K562 (cell line): ENCODE results near the gene MTA1. TPM values are rescaled to one million over a fixed set of nuclear protein-coding genes. Genes with fewer than 3 reads are reported as not detected.
A peak's percentile ranks its signal among the peaks of the same experiment; 100 is the strongest.

Experiments
- BRCA1 ChIP-seq, 2 experiments: fragments of 450-650 bp in 1 of 2; sonication (generic) in 1 of 2; formaldehyde crosslinking in 1 of 2; IDR thresholded peaks; 2 replicates each; pipeline versions ENCODE4 v1.5.0 to v1.6.1; 2017 to 2020; ENCODE audit warnings: mild to moderate bottlenecking in 1 of 2, missing genetic modification reagents in 1 of 2
- CBFB ChIP-seq: sonication (generic); formaldehyde crosslinking; IDR thresholded peaks from 2 replicates; pipeline ENCODE4 v1.4.0; 2020; ENCODE audit warnings: mild to moderate bottlenecking, missing genetic modification reagents
- CREM ChIP-seq: IDR thresholded peaks from 2 replicates; pipeline ENCODE4 v1.6.1; 2014; ENCODE audit warnings: antibody characterized with exemption, low read depth
- EHMT2 ChIP-seq: fragments of 450-650 bp; IDR thresholded peaks from 2 replicates; pipeline ENCODE4 v1.6.1; 2018; ENCODE audit warnings: antibody characterized with exemption
- ELK3 ChIP-seq: fragments of 450-650 bp; formaldehyde crosslinking; IDR thresholded peaks from 2 replicates; pipeline ENCODE4 v1.4.0; 2020; ENCODE audit warnings: mild to moderate bottlenecking
- ETV1 ChIP-seq: fragments of 450-650 bp; conservative IDR thresholded peaks from 2 replicates; pipeline ENCODE4 v1.6.1; 2016; ENCODE audit warnings: missing genetic modification characterization, control low read depth, low read depth, missing compliant biosample characterization
- HDAC2 ChIP-seq: fragments of 450-650 bp; IDR thresholded peaks from 2 replicates; pipeline ENCODE4 v1.6.1; 2016; ENCODE audit warnings: mild to moderate bottlenecking
- HNRNPUL1 ChIP-seq: fragments of 200-400 bp; formaldehyde crosslinking; IDR thresholded peaks from 2 replicates; pipeline ENCODE4 v1.6.1; 2017; ENCODE audit warnings: low read length
- KAT2B ChIP-seq: IDR thresholded peaks from one replicate; pipeline ENCODE4 v1.6.1; 2012; ENCODE audit warnings: low read depth, mild to moderate bottlenecking, control low read depth, inconsistent platforms, low read length, moderate library complexity
- KLF6 ChIP-seq: fragments of 250-450 bp; sonication (Bioruptor Pico); IDR thresholded peaks from 2 replicates; pipeline ENCODE4 v1.4.0; 2020; ENCODE audit warnings: mild to moderate bottlenecking, moderate library complexity, borderline replicate concordance
- MTA1 ChIP-seq: fragments of 450-650 bp; IDR thresholded peaks from 2 replicates; pipeline ENCODE4 v1.6.1; 2017; ENCODE audit warnings: borderline replicate concordance
- RAD51 ChIP-seq: fragments of 450-650 bp; IDR thresholded peaks from 2 replicates; pipeline ENCODE4 v1.7.1; 2016; ENCODE audit warnings: low read depth, mild to moderate bottlenecking, borderline replicate concordance
- SMARCC2 ChIP-seq: fragments of 450-650 bp; IDR thresholded peaks from 2 replicates; pipeline ENCODE4 v1.6.1; 2017; ENCODE audit warnings: antibody characterized with exemption, moderate library complexity, mild to moderate bottlenecking, low read depth
- SNRNP70 ChIP-seq: fragments of 200-400 bp; formaldehyde crosslinking; optimal IDR thresholded peaks from 2 replicates; pipeline ENCODE3; 2017; ENCODE audit warnings: low read depth, low read length
- SRSF1 ChIP-seq: fragments of 200-400 bp; formaldehyde crosslinking; IDR thresholded peaks from 2 replicates; pipeline ENCODE4 v1.6.1; 2017; ENCODE audit warnings: mild to moderate bottlenecking, low read depth, low read length, moderate library complexity
- TFE3 ChIP-seq: fragments of 450-650 bp; formaldehyde crosslinking; IDR thresholded peaks from 2 replicates; pipeline ENCODE4 v1.4.0; 2020; ENCODE audit warnings: mild to moderate bottlenecking, mixed read lengths
- THAP12 ChIP-seq: fragments of 250-450 bp; sonication (Bioruptor Pico); IDR thresholded peaks from 2 replicates; pipeline ENCODE4 v1.9.0; 2021; ENCODE audit warnings: mild to moderate bottlenecking, inconsistent platforms
- TRIM25 ChIP-seq: fragments of 450-650 bp; IDR thresholded peaks from 2 replicates; pipeline ENCODE4 v1.7.0; 2016; ENCODE audit warnings: borderline replicate concordance
- ZBED1 ChIP-seq: IDR thresholded peaks from 2 replicates; pipeline ENCODE4 v1.6.1; 2014
- ZFPM2 ChIP-seq: fragments of 250-450 bp; sonication (Bioruptor Pico); IDR thresholded peaks from 2 replicates; pipeline ENCODE4 v1.5.1; 2022; ENCODE audit warnings: mild to moderate bottlenecking
- ZNF133 ChIP-seq: fragments of 250-450 bp; sonication (Bioruptor Pico); IDR thresholded peaks from 2 replicates; pipeline ENCODE4 v1.4.0; 2020; ENCODE audit warnings: mild to moderate bottlenecking
- ZNF232 ChIP-seq: sonication (generic); formaldehyde crosslinking; IDR thresholded peaks from 2 replicates; pipeline ENCODE4 v1.8.0; 2022; ENCODE audit warnings: mild to moderate bottlenecking, missing genetic modification reagents
- polyA plus RNA-seq, 8 experiments: library from polyadenylated mRNA; depleted of rRNA in 4 of 8; stranded (reverse) in 5 of 8; unstranded in 3 of 8; fragments of >200 nt; fragmentation: Nextera tagmentation in 2 of 8; fragmentation: Illumina TruSeq in 1 of 8; extraction: Ambion mirVana in 2 of 8; extraction: Trizol in 1 of 8; gene quantifications; 2 replicates each; pipeline versions ENCODE4 v1.2.1 to v1.2.3, GENCODE V29; 2011 to 2014; ENCODE audit warnings: inconsistent platforms in 1 of 8, missing spikeins in 1 of 8
- total RNA-seq, 7 experiments: library from RNA; depleted of rRNA in 6 of 7; stranded (reverse); fragments of >200 nt in 6 of 7; fragmentation: Illumina TruSeq in 2 of 7; extraction: Trizol in 2 of 7; gene quantifications; 2 replicates each; pipeline versions ENCODE4 v1.2.1 to v1.2.3, GENCODE V29; 2011 to 2021; ENCODE audit warnings: low replicate concordance in 1 of 7

MTA1 gene
- total and polyA plus RNA-seq, 9 of the 15 experiments (the other 6 are each of a cell fraction or from before 2014, with no cell fraction given) = 0.13 to 118 (median 32.3) TPM

- TF ChIP-seq THAP12 (CRISPR knock-in tag) = no peak
- TF ChIP-seq HNRNPUL1 = no peak
- TF ChIP-seq ZNF133 = no peak
- TF ChIP-seq ZFPM2 (CRISPR knock-in tag) = no peak
- TF ChIP-seq KLF6 (CRISPR knock-in tag) = no peak
- TF ChIP-seq SMARCC2 = no peak
- no peak for TF ChIP-seq TFE3
- peak; percentile 53 for TF ChIP-seq ETV1 (tag)
- no peak for TF ChIP-seq HDAC2
- no peak for TF ChIP-seq TRIM25
- TF ChIP-seq MTA1 = no peak
- no peak for TF ChIP-seq ZBED1
- no peak for TF ChIP-seq RAD51
- TF ChIP-seq KAT2B = no peak
- TF ChIP-seq SNRNP70 = no peak
- no peak for TF ChIP-seq CREM
- no peak for TF ChIP-seq BRCA1 (IDR thresholded peaks at IDR 0.05)
- no peak for TF ChIP-seq BRCA1 (CRISPR knock-in tag; IDR thresholded peaks at IDR 0.05)
- TF ChIP-seq CBFB = no peak
- TF ChIP-seq EHMT2 = no peak
- no peak for TF ChIP-seq ELK3 (CRISPR knock-in tag)
- no peak for TF ChIP-seq ZNF232 (CRISPR knock-in tag)
- no peak for TF ChIP-seq SRSF1
Observed at GRCh38 chr14:105398044-105398725, 21.4 kb upstream of the MTA1 start, which contains the start of gene TEX22 (continued).
